ENCODE measurements around the gene CA5B.
"Not testable (repeated sequence)": the region's sequence is repeated elsewhere in the genome, so short reads cannot be mapped to it uniquely, and the experiment has no call there.

CA5B gene

GRCh38 chrX:15718283-15718970 lies 19.6 kb upstream of the CA5B start:
- POLR2A ChIA-PET, result no interaction called here
- DNase-seq (ENCODE audit: extremely low spot score), result no peak
- TF ChIP-seq CTCF (IDR thresholded peaks at IDR 0.05; ENCODE audit: control extremely low read depth, extremely low read depth, low read depth, missing control alignments), result no peak
- CTCF ChIA-PET, result no interaction called here

- ChIA-PET POLR2A (no interaction called here), CTCF (no interaction called here)
- DNase-seq (ENCODE audit: extremely low spot score), result no peak
- TF ChIP-seq CTCF (IDR thresholded peaks at IDR 0.05; ENCODE audit: control extremely low read depth, extremely low read depth, low read depth, missing control alignments), result no peak
Measured at GRCh38 chrX:15719324-15719968, 18.6 kb upstream of the CA5B start.

GRCh38 chrX:15721911-15722310 lies 16.2 kb upstream of the CA5B start:
- ChIA-PET CTCF (no interaction called here), POLR2A (no interaction called here)

GRCh38 chrX:15723887-15724517 lies 14.1 kb upstream of the CA5B start:
- ChIA-PET CTCF (no interaction called here), POLR2A (no interaction called here)
- no peak for TF ChIP-seq CTCF (IDR thresholded peaks at IDR 0.05; ENCODE audit: control extremely low read depth, extremely low read depth, low read depth, missing control alignments)
- no peak for DNase-seq (ENCODE audit: extremely low spot score)

More at GRCh38 chrX:15721911-15722310, 16.2 kb upstream of the CA5B start:
- DNase-seq (ENCODE audit: extremely low spot score), result no peak
- no peak for TF ChIP-seq CTCF (IDR thresholded peaks at IDR 0.05; ENCODE audit: control extremely low read depth, extremely low read depth, low read depth, missing control alignments)

- DNase-seq (ENCODE audit: extremely low spot score), result no peak
- TF ChIP-seq CTCF (IDR thresholded peaks at IDR 0.05; ENCODE audit: control extremely low read depth, extremely low read depth, low read depth, missing control alignments), result no peak
- CTCF ChIA-PET, result no interaction called here
- POLR2A ChIA-PET, result no interaction called here
Measured at GRCh38 chrX:15724911-15725310, 13.2 kb upstream of the CA5B start.

- POLR2A ChIA-PET; DNase-seq (ENCODE audit: extremely low spot score): not testable (repeated sequence)
- CTCF ChIA-PET, result interaction anchor here (1.5 kb wide), 1 partner anchor 46 kb away, joined by 4 read pairs; no protein-coding TSS in a partner anchor
Measured at GRCh38 chrX:15731368-15731767, 6.7 kb upstream of the CA5B start.

All from GM10248 (cell line).